WTC11 (cell line): ENCODE data around the gene CEBPE.

Experiments used
- ELF4 ChIP-seq: sonication (generic); formaldehyde crosslinking; IDR thresholded peaks from 2 replicates; pipeline ENCODE4 v1.8.1; 2022; ENCODE audit warnings: low read depth, mild to moderate bottlenecking, moderate library complexity, missing genetic modification reagents
- SMAD4 ChIP-seq: sonication (generic); formaldehyde crosslinking; IDR thresholded peaks from 2 replicates; pipeline ENCODE4 v1.8.0; 2022; ENCODE audit warnings: mild to moderate bottlenecking, missing genetic modification reagents
- TEAD1 ChIP-seq: sonication (generic); formaldehyde crosslinking; IDR thresholded peaks from 2 replicates; pipeline ENCODE4 v1.8.0; 2022; ENCODE audit warnings: mild to moderate bottlenecking, missing genetic modification reagents
- ZNF121 ChIP-seq: sonication (generic); formaldehyde crosslinking; IDR thresholded peaks from 2 replicates; pipeline ENCODE4 v1.8.0; 2023; ENCODE audit warnings: missing genetic modification reagents
- ZNF232 ChIP-seq: sonication (generic); formaldehyde crosslinking; IDR thresholded peaks from 2 replicates; pipeline ENCODE4 v1.8.0; 2022; ENCODE audit warnings: mild to moderate bottlenecking, missing genetic modification reagents
- ZNF416 ChIP-seq: fragments of 250-450 bp; sonication (Bioruptor Pico); IDR thresholded peaks from 2 replicates; pipeline ENCODE4 v1.9.0; 2021; ENCODE audit warnings: mild to moderate bottlenecking, inconsistent platforms
- TF ChIP-seq, protein P1 (sequence below): sonication (generic); formaldehyde crosslinking; IDR thresholded peaks from 2 replicates; pipeline ENCODE4 v1.8.0; 2022; ENCODE audit warnings: mild to moderate bottlenecking, missing genetic modification reagents
- TF ChIP-seq, protein P2 (sequence below): sonication (generic); formaldehyde crosslinking; IDR thresholded peaks from 2 replicates; pipeline ENCODE4 v1.8.0; 2022; ENCODE audit warnings: mild to moderate bottlenecking, missing genetic modification reagents
- TF ChIP-seq, protein P3 (sequence below): fragments of 200-600 bp; IDR thresholded peaks from 2 replicates; pipeline ENCODE4 v1.8.0; 2022; ENCODE audit warnings: antibody characterized with exemption
- TF ChIP-seq, protein P4 (sequence below): sonication (generic); formaldehyde crosslinking; IDR thresholded peaks from 2 replicates; pipeline ENCODE4 v1.8.1; 2022; ENCODE audit warnings: low read depth, missing genetic modification reagents, borderline replicate concordance
- TF ChIP-seq, protein P5 (sequence below): sonication (generic); formaldehyde crosslinking; IDR thresholded peaks from 2 replicates; pipeline ENCODE4 v1.8.0; 2023; ENCODE audit warnings: mild to moderate bottlenecking, missing genetic modification reagents

DNA sequence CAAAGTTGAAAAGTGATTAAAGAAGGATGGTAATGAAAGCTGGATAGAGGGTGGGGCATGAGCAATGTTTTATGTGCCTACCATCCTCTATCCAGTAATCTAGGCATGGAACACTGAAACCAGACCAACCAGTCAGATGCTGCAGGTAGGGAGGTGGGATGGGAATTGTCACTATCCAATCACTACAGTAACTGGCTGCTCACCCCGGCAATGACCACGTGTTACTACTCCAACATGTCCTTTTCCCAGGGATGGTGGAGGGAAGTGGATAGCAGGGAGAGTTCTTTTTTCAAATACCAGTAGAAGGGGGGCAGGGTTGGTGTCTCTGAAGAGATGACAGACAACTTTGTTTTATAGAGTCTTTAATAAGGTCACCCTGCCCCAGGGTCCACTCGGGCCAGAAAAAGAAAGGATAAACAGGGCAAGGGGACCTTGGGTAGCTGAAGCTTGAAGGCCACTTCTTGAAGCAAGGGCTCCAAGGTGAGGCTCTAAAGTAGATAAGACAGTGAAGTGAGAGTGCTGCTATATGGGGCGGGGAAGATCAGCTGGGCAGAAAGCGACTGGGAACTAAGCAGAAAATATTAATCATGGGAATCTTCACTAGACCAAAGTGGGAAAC lies 47.0 kb downstream of the CEBPE start:
- TF ChIP-seq, protein P1, sequence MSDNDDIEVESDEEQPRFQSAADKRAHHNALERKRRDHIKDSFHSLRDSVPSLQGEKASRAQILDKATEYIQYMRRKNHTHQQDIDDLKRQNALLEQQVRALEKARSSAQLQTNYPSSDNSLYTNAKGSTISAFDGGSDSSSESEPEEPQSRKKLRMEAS = 0 out of 2 replicates have a peak, but pooled peaks have one; percentile 13
- TF ChIP-seq, protein P2, sequence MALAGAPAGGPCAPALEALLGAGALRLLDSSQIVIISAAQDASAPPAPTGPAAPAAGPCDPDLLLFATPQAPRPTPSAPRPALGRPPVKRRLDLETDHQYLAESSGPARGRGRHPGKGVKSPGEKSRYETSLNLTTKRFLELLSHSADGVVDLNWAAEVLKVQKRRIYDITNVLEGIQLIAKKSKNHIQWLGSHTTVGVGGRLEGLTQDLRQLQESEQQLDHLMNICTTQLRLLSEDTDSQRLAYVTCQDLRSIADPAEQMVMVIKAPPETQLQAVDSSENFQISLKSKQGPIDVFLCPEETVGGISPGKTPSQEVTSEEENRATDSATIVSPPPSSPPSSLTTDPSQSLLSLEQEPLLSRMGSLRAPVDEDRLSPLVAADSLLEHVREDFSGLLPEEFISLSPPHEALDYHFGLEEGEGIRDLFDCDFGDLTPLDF (CRISPR knock-in tag) = no peak
- TF ChIP-seq, protein P3, sequence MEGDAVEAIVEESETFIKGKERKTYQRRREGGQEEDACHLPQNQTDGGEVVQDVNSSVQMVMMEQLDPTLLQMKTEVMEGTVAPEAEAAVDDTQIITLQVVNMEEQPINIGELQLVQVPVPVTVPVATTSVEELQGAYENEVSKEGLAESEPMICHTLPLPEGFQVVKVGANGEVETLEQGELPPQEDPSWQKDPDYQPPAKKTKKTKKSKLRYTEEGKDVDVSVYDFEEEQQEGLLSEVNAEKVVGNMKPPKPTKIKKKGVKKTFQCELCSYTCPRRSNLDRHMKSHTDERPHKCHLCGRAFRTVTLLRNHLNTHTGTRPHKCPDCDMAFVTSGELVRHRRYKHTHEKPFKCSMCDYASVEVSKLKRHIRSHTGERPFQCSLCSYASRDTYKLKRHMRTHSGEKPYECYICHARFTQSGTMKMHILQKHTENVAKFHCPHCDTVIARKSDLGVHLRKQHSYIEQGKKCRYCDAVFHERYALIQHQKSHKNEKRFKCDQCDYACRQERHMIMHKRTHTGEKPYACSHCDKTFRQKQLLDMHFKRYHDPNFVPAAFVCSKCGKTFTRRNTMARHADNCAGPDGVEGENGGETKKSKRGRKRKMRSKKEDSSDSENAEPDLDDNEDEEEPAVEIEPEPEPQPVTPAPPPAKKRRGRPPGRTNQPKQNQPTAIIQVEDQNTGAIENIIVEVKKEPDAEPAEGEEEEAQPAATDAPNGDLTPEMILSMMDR = no peak
- TF ChIP-seq ZNF121 = no peak
- no peak for TF ChIP-seq TEAD1 (CRISPR knock-in tag)
- TF ChIP-seq ZNF416 (CRISPR knock-in tag) = no peak
- TF ChIP-seq SMAD4 (CRISPR knock-in tag) = no peak
- TF ChIP-seq, protein P4, sequence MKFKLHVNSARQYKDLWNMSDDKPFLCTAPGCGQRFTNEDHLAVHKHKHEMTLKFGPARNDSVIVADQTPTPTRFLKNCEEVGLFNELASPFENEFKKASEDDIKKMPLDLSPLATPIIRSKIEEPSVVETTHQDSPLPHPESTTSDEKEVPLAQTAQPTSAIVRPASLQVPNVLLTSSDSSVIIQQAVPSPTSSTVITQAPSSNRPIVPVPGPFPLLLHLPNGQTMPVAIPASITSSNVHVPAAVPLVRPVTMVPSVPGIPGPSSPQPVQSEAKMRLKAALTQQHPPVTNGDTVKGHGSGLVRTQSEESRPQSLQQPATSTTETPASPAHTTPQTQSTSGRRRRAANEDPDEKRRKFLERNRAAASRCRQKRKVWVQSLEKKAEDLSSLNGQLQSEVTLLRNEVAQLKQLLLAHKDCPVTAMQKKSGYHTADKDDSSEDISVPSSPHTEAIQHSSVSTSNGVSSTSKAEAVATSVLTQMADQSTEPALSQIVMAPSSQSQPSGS (CRISPR knock-in tag) = no peak
- TF ChIP-seq ELF4 (CRISPR knock-in tag) = no peak
- TF ChIP-seq ZNF232 (CRISPR knock-in tag) = no peak
- TF ChIP-seq, protein P5, sequence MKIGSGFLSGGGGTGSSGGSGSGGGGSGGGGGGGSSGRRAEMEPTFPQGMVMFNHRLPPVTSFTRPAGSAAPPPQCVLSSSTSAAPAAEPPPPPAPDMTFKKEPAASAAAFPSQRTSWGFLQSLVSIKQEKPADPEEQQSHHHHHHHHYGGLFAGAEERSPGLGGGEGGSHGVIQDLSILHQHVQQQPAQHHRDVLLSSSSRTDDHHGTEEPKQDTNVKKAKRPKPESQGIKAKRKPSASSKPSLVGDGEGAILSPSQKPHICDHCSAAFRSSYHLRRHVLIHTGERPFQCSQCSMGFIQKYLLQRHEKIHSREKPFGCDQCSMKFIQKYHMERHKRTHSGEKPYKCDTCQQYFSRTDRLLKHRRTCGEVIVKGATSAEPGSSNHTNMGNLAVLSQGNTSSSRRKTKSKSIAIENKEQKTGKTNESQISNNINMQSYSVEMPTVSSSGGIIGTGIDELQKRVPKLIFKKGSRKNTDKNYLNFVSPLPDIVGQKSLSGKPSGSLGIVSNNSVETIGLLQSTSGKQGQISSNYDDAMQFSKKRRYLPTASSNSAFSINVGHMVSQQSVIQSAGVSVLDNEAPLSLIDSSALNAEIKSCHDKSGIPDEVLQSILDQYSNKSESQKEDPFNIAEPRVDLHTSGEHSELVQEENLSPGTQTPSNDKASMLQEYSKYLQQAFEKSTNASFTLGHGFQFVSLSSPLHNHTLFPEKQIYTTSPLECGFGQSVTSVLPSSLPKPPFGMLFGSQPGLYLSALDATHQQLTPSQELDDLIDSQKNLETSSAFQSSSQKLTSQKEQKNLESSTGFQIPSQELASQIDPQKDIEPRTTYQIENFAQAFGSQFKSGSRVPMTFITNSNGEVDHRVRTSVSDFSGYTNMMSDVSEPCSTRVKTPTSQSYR = no peak
